Measurements from ENCODE around the gene HERC2.

Gene HERC2

DNA sequence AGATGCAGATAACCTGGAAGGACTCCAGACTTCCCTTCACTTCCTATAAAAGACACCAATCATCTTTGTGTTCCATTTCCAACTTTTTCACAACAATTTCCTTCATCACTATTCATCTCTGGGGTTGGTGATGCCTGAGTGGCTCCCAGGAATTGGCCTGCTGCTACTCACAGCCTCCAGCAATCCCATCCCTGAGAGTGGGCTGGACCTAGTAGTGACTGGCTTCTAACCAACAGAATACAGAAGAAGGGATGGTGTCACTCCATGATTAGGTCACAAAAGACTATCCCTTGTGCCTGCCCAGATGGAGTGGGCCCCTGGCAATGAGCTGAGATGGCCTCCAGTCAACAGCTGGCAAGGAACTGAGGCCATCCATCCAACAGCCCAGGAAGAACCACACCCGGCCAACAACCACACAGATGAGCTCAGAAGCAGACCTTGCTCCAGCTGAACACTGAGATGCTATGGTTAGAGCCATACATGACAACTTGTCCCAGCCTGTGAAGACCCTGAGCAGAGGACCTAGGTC, 243.7 kb downstream of the HERC2 start:
- Histone ChIP-seq H3K27ac (ENCODE audit: low read depth in 2 of 2, low read length in 2 of 2) (no peak overlapping the region), H3K4me3 (ENCODE audit: low read length in 2 of 2) (no peak overlapping the region), H3K4me1 (ENCODE audit: control insufficient read depth in 2 of 2, insufficient read depth in 2 of 2, low read length in 2 of 2) (peaks cover 4 to 5% of the 10 kb centered on the region in 2 donors), H3K27me3 (ENCODE audit: control insufficient read depth in 2 of 2, insufficient read depth in 2 of 2, low read length in 2 of 2) (peaks cover 0 to 2% of the 10 kb centered on the region in 2 donors), H3K9me3 (ENCODE audit: control insufficient read depth in 2 of 2, low read length in 2 of 2) (no peaks in the 10 kb centered on the region), H3K36me3 (ENCODE audit: control insufficient read depth in 2 of 2, insufficient read depth in 2 of 2, low read length in 2 of 2) (no peaks in the 10 kb centered on the region), H3K9ac (ENCODE audit: low read depth in 1 of 2, low read length in 2 of 2) (no peak overlapping the region)

DNA sequence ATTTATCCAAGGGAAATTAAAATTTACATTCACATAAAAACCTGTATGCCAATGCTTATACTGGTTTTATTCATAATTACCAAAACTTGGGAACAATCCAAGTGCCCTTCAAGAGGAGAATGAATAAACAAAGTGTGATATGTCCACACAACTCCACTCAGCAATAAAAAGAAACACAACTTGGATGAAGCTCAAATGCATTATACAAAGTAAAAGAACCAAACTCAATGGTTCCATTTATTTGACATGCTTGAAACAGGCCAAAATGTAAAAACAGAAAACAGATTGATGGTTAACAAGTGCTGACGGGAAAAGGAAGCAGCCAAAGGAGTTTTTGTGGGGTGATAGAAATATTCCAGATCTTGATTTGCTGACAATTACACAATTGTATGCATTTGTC, 246.4 kb downstream of the HERC2 start:
- no peaks in the 10 kb centered on the region for H3K4me1 ChIP-seq (ENCODE audit: control insufficient read depth in 2 of 2, insufficient read depth in 2 of 2, low read length in 2 of 2)
- H3K36me3 ChIP-seq (ENCODE audit: control insufficient read depth in 2 of 2, insufficient read depth in 2 of 2, low read length in 2 of 2): no peaks in the 10 kb centered on the region
- H3K27me3 ChIP-seq (ENCODE audit: control insufficient read depth in 2 of 2, insufficient read depth in 2 of 2, low read length in 2 of 2): peaks cover 0 to 5% of the 10 kb centered on the region in 2 donors
- H3K27ac ChIP-seq (ENCODE audit: low read depth in 2 of 2, low read length in 2 of 2): no peak overlapping the region
- no peaks in the 10 kb centered on the region for H3K9me3 ChIP-seq (ENCODE audit: control insufficient read depth in 2 of 2, low read length in 2 of 2)
- no peak overlapping the region for H3K9ac ChIP-seq (ENCODE audit: low read depth in 1 of 2, low read length in 2 of 2)
- no peak overlapping the region for H3K4me3 ChIP-seq (ENCODE audit: low read length in 2 of 2)

DNA sequence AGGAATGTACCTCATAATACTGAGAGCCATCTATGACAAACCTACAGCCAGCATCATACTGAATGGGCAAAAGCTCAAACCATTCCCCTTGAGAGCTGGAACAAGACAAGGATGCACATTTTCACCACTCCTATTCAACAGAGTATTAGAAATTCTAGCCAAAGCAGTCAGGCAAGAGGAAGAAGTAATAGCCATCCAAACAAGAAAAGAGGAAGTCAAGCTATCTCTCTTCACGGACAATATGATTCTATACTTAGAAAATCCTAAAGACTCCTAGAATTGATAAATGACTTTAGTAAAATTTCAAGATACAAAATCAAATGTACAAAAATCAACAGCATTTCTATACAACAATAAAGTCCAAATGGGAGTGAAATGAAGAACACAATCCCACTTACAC, 253.0 kb downstream of the HERC2 start:
- Histone ChIP-seq H3K4me3 (ENCODE audit: low read length in 2 of 2) (no peak overlapping the region), H3K9me3 (ENCODE audit: control insufficient read depth in 2 of 2, low read length in 2 of 2) (peaks cover 0 to 4% of the 10 kb centered on the region in 2 donors), H3K27me3 (ENCODE audit: control insufficient read depth in 2 of 2, insufficient read depth in 2 of 2, low read length in 2 of 2) (peaks cover 0 to 2% of the 10 kb centered on the region in 2 donors), H3K27ac (ENCODE audit: low read depth in 2 of 2, low read length in 2 of 2) (no peak overlapping the region), H3K36me3 (ENCODE audit: control insufficient read depth in 2 of 2, insufficient read depth in 2 of 2, low read length in 2 of 2) (no peaks in the 10 kb centered on the region), H3K4me1 (ENCODE audit: control insufficient read depth in 2 of 2, insufficient read depth in 2 of 2, low read length in 2 of 2) (no peaks in the 10 kb centered on the region), H3K9ac (ENCODE audit: low read depth in 1 of 2, low read length in 2 of 2) (no peak overlapping the region)

DNA sequence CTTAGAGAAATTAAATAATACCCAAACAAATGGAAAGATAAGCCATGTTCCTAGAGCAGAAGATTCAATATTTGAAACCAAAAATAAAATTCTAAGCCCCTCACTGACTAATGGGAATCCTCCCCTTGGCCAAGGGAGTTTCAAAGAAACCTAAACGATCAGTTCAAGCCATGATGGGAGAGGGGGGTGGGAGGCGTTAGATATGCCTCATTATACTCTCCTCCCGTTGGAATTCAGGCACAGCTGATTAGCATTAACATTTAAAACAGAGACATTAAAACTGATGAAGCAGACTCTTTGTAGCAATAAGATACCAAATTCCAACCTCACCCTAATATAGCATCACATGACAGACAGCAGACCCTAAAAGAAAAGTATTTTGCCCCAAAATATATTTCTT, 255.7 kb downstream of the HERC2 start:
- H3K4me3 ChIP-seq (ENCODE audit: low read length in 2 of 2): no peak overlapping the region
- H3K27me3 ChIP-seq (ENCODE audit: control insufficient read depth in 2 of 2, insufficient read depth in 2 of 2, low read length in 2 of 2): no peaks in the 10 kb centered on the region
- H3K36me3 ChIP-seq (ENCODE audit: control insufficient read depth in 2 of 2, insufficient read depth in 2 of 2, low read length in 2 of 2): no peaks in the 10 kb centered on the region
- H3K9me3 ChIP-seq (ENCODE audit: control insufficient read depth in 2 of 2, low read length in 2 of 2): peaks cover 0 to 4% of the 10 kb centered on the region in 2 donors
- H3K4me1 ChIP-seq (ENCODE audit: control insufficient read depth in 2 of 2, insufficient read depth in 2 of 2, low read length in 2 of 2): no peaks in the 10 kb centered on the region
- H3K9ac ChIP-seq (ENCODE audit: low read depth in 1 of 2, low read length in 2 of 2): no peak overlapping the region
- H3K27ac ChIP-seq (ENCODE audit: low read depth in 2 of 2, low read length in 2 of 2): no peak overlapping the region

Data from mucosa of rectum (tissue), 2 donors.